ENCODE data around the gene CACNA1B.

Gene CACNA1B

GRCh38 chr9:138043411-138044345 lies 166.1 kb downstream of the CACNA1B start:
- DNase-seq: no peak

GRCh38 chr9:138044485-138045383 lies 167.2 kb downstream of the CACNA1B start:
- DNase-seq: no peak

- no peak for DNase-seq
Measured at GRCh38 chr9:138045541-138046490, 168.2 kb downstream of the CACNA1B start.

- no peak for DNase-seq
Measured at GRCh38 chr9:138046641-138047301, 169.2 kb downstream of the CACNA1B start.

GRCh38 chr9:138047469-138048040 lies 170.0 kb downstream of the CACNA1B start:
- no peak for DNase-seq

GRCh38 chr9:138048184-138048583 lies 170.6 kb downstream of the CACNA1B start:
- no peak for DNase-seq

GRCh38 chr9:138049085-138049778 lies 171.7 kb downstream of the CACNA1B start:
- DNase-seq: peak; percentile 4

- peak; percentile 8 for DNase-seq
Measured at GRCh38 chr9:138049779-138050471, 172.3 kb downstream of the CACNA1B start.

GRCh38 chr9:138050472-138051330 lies 173.1 kb downstream of the CACNA1B start:
- DNase-seq: peak; percentile 5

GRCh38 chr9:138051586-138052321 lies 174.2 kb downstream of the CACNA1B start:
- DNase-seq: peak; percentile 10

- peak; percentile 2 for DNase-seq
Measured at GRCh38 chr9:138052322-138052615, 174.7 kb downstream of the CACNA1B start.

GRCh38 chr9:138052635-138053320 lies 175.2 kb downstream of the CACNA1B start:
- DNase-seq: peak; percentile 7

- peak; percentile 34 for DNase-seq
Measured at GRCh38 chr9:138053321-138053868, 175.8 kb downstream of the CACNA1B start.

GRCh38 chr9:138053996-138054752 lies 176.6 kb downstream of the CACNA1B start:
- DNase-seq: no peak

GRCh38 chr9:138057726-138058125 lies 180.1 kb downstream of the CACNA1B start:
- DNase-seq: no peak

- DNase-seq: no peak
Measured at GRCh38 chr9:138058181-138058580, 180.6 kb downstream of the CACNA1B start.

- no peak for DNase-seq
Measured at GRCh38 chr9:138059196-138059595, 181.6 kb downstream of the CACNA1B start.
